NCI-H748 (cell line): ENCODE data around the gene INPP5F.
"Not testable (repeated sequence)": the region's sequence is repeated elsewhere in the genome, so short reads cannot be mapped to it uniquely, and the experiment has no call there.

Source experiments
- DNase-seq: peaks from one replicate; lab custom pipeline; 2025; ENCODE audit not compliant: unreplicated experiment; lab: John Stamatoyannopoulos, UW

The INPP5F gene

DNA sequence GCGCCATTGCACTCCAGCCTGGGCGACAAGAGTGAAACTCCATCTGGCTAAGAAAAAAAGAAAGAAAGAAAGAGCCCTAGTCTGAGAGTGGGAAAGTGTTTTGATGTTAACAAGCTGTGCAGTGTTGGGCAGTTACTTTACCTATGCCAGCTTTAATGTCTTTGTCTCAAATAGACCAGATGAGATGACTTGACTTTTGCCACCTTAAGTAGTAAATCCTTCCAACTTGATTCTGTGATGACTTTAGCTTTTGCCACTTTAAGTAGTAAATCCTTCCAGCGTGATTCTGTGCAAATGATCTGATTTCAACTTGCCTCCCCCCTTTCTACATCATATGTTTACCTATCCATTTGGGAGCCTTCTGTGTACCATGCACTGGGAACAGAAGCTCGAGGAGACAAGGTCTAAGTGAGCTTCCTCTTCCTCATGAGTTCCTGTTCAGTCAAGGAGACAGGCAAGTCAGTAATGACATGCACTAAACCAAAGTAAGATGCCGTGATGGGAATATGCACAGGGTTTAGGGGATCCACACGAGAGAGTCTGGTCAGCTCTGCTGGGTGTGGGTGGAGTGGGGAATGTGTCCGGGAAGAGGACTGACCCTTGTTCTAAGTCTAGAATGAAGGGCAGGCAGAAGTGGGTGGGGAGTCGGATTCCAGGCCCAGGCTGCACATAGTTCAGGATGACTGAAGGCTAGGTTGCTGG is 17.2 kb downstream of the INPP5F start:
- no peak for DNase-seq

GRCh38 chr10:119747940-119748339 is 22.1 kb downstream of the INPP5F start:
- no peak for DNase-seq

GRCh38 chr10:119748871-119749270 is 23.0 kb downstream of the INPP5F start:
- DNase-seq = no peak

- DNase-seq = no peak
Measured at GRCh38 chr10:119749455-119749854, 23.6 kb downstream of the INPP5F start.

- peak; percentile 54 for DNase-seq
Measured at GRCh38 chr10:119750391-119751230, 24.8 kb downstream of the INPP5F start.

- no peak for DNase-seq
Measured at GRCh38 chr10:119753309-119753708, 27.5 kb downstream of the INPP5F start.

GRCh38 chr10:119754085-119754484 is 28.2 kb downstream of the INPP5F start:
- peak; percentile 1 for DNase-seq

DNA sequence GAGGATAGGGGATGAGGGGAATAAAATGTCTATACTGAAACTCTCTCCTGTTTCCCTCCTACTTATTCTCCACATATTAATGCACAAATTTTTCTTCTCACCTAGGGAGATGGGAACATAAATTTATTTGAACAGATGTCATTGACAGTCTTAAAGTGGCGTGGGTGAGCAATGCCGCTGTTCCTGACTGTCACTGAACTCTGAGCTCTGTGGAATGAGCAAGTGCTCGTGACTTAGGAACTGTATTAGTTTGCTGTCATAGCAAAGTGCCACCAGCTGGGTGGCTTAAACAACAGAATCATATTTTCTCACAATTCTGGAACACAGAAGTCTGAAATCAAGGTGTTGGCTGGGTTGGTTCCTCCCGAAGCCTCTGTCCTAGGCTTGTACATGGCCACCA is 29.1 kb downstream of the INPP5F start:
- DNase-seq = no peak

DNA sequence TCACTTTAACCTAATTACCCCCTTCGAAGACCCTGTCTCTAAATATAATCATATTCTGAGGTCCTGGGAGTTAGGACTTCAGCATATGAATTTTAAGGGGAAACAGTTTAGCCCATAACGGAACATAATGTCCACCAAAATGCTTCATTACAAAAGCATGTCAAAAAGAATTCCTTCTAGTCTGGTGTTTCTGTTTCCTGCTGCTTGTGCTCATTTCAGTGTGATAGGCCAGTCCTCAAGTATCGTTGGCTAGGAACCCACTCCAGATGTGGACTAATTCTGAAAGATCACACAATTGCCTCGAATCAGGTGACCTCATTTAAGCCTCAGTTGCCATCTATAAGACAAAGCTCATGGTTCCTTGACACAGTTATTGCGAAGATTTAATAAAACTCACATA is 29.6 kb downstream of the INPP5F start:
- DNase-seq = no peak

DNA sequence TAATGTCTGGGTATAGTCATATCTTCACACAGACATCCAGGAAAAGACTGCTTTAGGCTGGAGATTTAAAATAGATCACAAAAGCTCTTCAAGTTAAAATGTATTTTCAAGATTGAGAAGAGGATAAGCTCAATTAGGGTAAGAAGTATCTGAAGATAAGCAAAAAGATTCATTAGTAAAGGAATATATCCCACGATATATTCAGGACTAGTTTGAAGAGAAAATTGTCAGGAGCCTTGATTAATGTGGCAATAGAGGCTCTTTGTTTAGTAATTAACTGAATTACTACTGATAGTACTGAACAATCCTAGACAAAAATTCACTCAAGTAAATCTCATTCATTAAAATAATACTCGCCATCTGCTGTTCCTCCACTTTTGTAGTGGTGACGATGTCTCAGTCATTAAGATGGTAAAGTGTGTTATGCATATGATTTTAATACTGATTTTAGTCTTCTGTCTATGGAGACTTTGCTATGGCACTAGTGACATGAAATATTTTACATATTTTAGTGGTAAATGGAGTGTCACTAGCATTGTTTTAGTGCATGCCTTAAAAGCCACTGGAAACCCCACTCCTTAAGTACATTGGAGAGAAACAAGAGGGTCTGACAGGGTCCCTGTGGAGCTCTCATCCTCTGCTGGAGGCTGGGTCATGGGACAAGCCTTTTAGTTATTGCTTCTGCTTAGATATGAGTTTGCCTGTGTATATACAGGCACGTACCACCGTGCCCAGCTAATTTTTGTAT is 32.8 kb downstream of the INPP5F start:
- no peak for DNase-seq

DNA sequence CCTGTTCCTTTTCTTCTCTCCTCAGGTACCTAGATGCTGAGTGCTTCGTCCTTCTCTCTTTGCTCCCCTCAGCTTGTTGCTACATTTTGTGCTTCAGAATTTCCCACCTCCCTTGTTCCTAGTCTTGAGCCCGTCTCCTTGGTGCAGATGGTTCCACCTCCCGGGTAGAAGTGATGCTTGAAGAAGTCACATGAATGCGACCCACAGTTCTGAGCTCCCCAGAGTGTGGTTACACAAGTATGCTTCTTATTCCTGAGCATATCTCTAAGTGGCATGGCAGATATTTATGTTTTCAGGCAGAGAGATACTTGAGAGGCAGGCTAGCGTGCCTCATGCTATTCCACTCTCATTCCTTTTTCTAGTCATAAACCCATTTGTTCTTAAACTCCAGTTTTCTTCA is 34.0 kb downstream of the INPP5F start:
- DNase-seq = no peak

GRCh38 chr10:119761106-119761505 is 35.3 kb downstream of the INPP5F start:
- no peak for DNase-seq

DNA sequence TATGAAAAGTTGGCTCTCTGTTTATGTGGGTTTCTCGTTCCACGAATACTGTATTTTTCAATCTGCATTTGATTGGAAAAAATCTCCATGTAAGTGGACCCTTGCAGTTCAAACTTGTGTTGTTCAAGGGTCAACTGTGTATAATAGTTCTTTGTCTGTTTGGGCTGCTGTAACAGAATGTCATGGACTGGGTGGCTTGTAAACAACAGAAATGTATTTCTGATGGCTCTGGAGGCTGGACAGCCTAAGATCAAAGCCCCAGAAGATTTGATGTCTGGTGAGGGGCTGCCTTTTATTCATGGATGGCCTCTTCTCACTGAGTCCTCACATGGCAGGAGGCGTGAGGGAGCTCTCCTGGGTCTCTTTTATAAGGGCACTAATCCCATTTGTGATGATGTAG is 36.2 kb downstream of the INPP5F start:
- DNase-seq = no peak

- DNase-seq = no peak
Measured at GRCh38 chr10:119762805-119763798, 37.3 kb downstream of the INPP5F start.

GRCh38 chr10:119768455-119769094 is 42.7 kb downstream of the INPP5F start:
- no peak for DNase-seq

GRCh38 chr10:119769886-119770285 is 44.0 kb downstream of the INPP5F start:
- DNase-seq = no peak

DNA sequence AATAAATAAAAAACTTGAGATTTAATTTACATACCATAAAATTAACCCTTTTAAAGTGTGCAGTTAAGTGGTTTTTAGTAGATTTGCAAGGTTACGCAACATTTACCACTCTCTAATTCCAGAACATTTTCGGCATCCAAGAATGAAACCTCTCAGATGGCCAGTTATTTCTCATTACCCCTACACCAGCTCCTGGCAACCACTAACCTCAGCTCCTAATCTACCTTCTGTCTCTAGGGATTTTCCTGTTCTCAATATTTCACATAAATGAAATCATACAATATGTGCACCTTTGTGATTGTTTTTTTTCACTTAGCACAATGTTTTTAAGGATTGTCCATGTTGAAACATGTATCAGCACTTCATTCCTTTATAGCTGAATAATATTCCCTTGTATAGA is 45.1 kb downstream of the INPP5F start:
- no peak for DNase-seq

GRCh38 chr10:119772334-119772733 is 46.5 kb downstream of the INPP5F start:
- DNase-seq = no peak

DNA sequence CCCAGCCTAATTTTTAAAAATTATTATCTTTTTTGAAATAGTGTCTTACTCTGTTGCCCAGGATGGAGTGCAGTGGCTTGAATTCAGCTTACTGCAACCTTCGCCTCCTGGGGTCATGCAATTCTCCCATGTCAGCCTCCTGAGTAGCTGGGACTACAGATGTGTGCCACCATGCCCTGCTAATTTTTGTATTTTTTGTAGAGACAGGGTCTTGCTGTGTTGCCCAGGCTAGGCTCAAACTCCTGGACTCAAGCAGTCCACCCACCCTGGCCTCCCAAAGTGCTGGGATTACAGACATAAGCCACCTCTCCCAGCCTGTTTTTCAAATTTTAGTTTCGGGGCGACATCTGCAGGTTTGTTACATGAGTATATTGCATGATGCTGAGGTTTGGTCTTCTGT is 47.2 kb downstream of the INPP5F start:
- not testable (repeated sequence) for DNase-seq

- no peak for DNase-seq
Measured at GRCh38 chr10:119775529-119775928, 49.7 kb downstream of the INPP5F start.
